HG03280 (cell line): ENCODE results near the gene CRYL1.

Experiments
- ATAC-seq: cut with Tn5 transposase; IDR thresholded peaks from one replicate; pipeline ENCODE4 v1.9.1; 2021; ENCODE audit warnings: mild to moderate bottlenecking, moderate library complexity; ENCODE audit not compliant: unreplicated experiment

The CRYL1 gene

GRCh38 chr13:20495087-20496023 is 30.3 kb downstream of the CRYL1 start:
- ATAC-seq: peak; percentile 78

GRCh38 chr13:20494656-20495055 is 31.0 kb downstream of the CRYL1 start:
- no peak for ATAC-seq

GRCh38 chr13:20492641-20493040 is 33.0 kb downstream of the CRYL1 start:
- no peak for ATAC-seq

- ATAC-seq: no peak
These were observed 33.7 kb downstream of the CRYL1 start for GRCh38 chr13:20491926-20492435.

GRCh38 chr13:20489185-20489820 is 36.4 kb downstream of the CRYL1 start:
- ATAC-seq: no peak

- no peak for ATAC-seq
These were observed 37.7 kb downstream of the CRYL1 start for GRCh38 chr13:20487927-20488326.

GRCh38 chr13:20482787-20483186 is 42.9 kb downstream of the CRYL1 start:
- no peak for ATAC-seq

GRCh38 chr13:20482275-20482761 is 43.3 kb downstream of the CRYL1 start:
- ATAC-seq: no peak

GRCh38 chr13:20477394-20477793 is 48.3 kb downstream of the CRYL1 start:
- no peak for ATAC-seq

GRCh38 chr13:20475927-20476691 is 49.5 kb downstream of the CRYL1 start:
- ATAC-seq: peak; percentile 86

GRCh38 chr13:20474515-20474914 is 51.1 kb downstream of the CRYL1 start:
- no peak for ATAC-seq

GRCh38 chr13:20473888-20474287 is 51.8 kb downstream of the CRYL1 start:
- ATAC-seq: no peak

- ATAC-seq: no peak
These were observed 52.5 kb downstream of the CRYL1 start for GRCh38 chr13:20473139-20473538.

GRCh38 chr13:20472531-20472930 is 53.1 kb downstream of the CRYL1 start:
- ATAC-seq: no peak

- ATAC-seq: no peak
These were observed 55.5 kb downstream of the CRYL1 start for GRCh38 chr13:20470136-20470535.

- no peak for ATAC-seq
These were observed 59.3 kb downstream of the CRYL1 start for GRCh38 chr13:20466371-20466770.

- no peak for ATAC-seq
These were observed 60.3 kb downstream of the CRYL1 start for GRCh38 chr13:20465218-20465879.

GRCh38 chr13:20462921-20463320 is 62.7 kb downstream of the CRYL1 start:
- no peak for ATAC-seq

GRCh38 chr13:20462533-20462915 is 63.1 kb downstream of the CRYL1 start:
- ATAC-seq: no peak

- ATAC-seq: no peak
These were observed 63.7 kb downstream of the CRYL1 start for GRCh38 chr13:20461860-20462532.
